NCI-H2227 (cell line): ENCODE results near the gene IBA57.
"Not testable (repeated sequence)": the region's sequence is repeated elsewhere in the genome, so short reads cannot be mapped to it uniquely, and the experiment has no call there.

Source experiments
- DNase-seq: peaks from one replicate; lab custom pipeline; 2025; ENCODE audit not compliant: unreplicated experiment; lab: John Stamatoyannopoulos, UW

The IBA57 gene

DNA sequence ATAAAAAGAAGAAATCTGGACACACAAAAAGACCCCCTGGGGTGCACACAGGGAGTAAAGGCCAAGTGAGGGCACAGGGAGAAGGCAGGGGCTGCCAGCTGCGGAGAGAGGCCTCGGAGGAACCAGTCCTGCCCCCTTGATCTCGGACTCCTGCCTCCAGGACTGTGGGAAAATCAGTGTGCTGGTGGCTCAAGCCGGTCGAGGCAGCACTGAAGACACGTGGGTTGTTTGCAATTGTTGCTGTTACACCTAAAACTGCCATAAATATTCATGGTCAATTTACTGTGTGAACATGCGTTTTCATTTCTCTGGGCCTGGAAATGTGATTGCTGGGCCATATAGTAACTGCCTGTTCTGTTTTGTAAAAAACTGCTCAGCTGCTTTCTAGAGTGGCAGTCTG, 18.5 kb downstream of the IBA57 start:
- no peak for DNase-seq

- DNase-seq = no peak
Observed at GRCh38 chr1:228185641-228185965, 20.0 kb downstream of the IBA57 start.

DNA sequence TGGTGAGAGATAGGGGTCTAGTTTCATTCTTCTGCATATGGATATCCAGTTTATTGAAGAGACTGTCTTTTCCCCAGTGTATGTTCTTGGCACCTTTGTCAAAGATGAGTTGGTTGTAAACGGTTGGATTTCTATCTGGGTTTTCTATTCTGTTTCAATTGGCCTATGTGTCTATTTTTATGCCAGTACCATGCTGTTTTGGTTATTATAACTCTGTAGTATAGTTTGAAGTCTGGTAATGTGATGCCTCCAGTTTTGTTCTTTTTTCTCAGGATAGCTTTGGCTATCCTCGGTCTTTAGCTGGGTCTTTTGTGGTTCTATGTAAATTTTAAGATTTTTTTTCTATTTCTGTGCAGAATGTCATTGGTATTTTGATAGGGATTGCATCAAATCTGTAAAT, 22.6 kb downstream of the IBA57 start:
- DNase-seq = not testable (repeated sequence)

DNA sequence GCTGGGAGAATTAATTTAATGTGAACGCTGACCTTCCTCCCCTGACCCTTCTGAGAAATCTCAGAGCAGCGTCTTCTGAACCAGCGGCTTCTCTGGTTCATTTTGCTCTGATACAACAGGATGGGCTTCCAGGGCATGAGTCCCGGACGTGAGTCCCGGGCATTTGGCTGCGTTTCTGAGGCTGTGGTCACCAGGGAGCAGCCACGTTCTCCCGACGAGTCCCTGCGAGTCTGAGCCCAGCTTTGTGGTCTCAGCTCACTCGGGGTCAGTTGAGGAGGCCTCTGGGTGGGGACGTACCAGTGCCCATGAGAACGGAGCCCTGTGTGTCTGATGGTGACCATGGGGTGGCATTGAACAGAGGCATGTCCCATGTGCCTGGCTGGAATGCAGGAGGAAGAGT, 24.6 kb downstream of the IBA57 start:
- DNase-seq = no peak

DNA sequence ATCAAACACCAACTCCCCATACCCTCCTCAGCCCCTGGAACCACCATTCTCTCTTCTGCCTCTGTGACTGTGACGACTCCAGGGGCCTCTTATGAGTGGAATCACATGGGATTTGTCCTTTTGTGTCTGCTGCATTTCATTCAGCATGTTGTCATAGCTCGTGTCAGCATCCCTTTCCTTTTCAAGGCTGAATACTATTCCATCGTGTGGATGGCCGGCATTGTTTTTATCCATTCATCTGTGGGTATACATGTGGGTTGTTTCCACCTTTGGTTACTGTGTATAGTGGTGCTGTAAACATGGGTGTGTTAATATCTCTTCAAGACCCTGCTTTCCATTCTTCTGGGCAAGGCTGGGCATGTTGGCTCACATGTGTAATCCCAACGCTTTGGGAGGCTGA, 25.2 kb downstream of the IBA57 start:
- DNase-seq = no peak

- no peak for DNase-seq
Observed at GRCh38 chr1:228194436-228194835, 28.8 kb downstream of the IBA57 start.

- DNase-seq = no peak
Observed at GRCh38 chr1:228194921-228195812, 29.6 kb downstream of the IBA57 start.

- DNase-seq = no peak
Observed at GRCh38 chr1:228197555-228198147, 32.0 kb downstream of the IBA57 start.

DNA sequence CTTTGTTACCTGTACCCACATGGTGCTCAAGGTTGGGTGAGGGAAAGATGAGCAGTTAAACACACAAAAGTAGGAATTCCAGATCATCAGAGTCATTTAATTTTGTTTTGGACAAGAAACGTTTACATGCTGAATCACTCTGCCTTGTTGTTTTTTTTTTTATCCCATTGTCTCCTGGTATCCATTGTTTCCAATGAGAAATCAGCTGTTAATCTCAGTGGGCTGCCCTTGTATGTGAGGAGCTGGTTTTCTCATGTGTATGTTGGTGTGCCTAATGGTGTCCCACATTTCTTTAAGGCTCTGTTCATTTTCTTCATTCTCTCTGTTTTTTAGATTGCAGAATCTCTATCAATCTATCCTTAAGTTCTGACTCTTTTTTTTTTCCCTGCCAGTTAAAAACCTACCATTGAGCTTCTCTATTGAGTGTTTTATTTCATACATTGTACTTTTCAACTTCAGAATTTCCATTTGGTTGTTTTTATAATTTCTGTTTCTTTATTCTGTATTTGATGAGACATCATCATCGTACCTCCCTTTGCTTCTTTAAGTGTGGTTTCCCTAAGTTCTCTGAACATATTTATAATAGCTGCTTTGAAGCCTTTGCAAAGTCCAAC, 33.5 kb downstream of the IBA57 start:
- DNase-seq = no peak

GRCh38 chr1:228204958-228205357, 39.4 kb downstream of the IBA57 start:
- DNase-seq = no peak

- peak; percentile 36 for DNase-seq
Observed at GRCh38 chr1:228205526-228206436, 40.2 kb downstream of the IBA57 start.

DNA sequence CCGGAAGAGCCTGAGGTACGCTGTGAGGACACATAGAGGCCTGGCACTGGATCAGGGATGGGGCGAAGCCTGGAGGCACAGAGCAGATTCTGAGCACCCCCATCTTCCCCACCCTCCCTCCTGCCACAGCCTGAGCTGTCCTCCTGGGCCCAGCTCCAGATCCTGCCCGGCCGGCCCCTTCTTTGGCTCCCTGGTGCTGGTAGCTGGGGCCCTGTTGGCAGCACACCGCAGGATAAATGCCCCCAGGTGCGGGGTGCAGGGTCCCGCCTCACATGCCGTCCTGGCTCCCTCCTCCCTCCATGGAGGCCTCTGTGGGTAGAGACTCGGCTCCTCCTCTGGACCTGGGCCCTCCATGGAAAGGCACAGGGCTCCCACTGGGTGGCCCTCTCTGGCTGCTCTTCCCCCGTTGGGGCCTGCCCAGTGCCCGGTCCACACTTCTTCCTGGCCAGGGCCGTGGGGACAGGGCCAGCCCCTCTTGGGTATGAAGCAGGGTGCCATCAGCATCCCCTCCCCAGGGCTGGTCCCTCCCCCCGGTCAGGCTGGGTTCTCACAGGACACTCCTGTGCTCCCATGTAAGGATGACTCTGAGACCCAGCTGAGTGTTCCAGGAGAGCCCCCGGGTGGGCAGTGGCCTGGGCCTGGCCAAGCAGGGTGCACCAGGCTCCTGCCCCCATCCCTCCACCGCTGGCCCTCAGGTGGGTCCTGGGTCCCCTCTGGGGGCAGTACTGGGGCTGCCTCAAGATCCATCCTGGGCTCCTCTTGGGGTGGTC, 41.2 kb downstream of the IBA57 start:
- no peak for DNase-seq

DNA sequence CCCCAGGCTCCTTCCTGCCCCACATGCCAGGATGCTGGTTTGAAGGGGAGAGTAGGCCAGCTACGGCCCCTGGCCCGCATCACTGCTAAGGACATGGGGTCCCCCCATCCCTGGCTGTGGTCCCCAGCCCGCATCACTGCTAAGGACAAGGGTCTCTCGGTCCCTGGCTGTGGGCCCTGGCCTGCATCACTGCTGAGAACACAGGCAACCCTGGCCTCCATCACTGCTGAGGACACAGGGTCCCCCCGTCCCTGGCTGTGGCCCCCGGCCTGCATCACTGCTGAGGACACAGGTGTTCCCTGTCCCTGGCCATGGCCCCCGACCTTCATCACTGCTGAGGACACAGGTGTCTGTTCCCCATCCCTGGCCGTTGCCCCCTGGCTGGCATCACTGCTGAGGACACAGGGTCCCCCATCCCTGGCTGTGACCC, 41.8 kb downstream of the IBA57 start:
- DNase-seq = no peak

GRCh38 chr1:228207851-228208821, 42.5 kb downstream of the IBA57 start, which contains the start of gene OBSCN:
TSS of gene OBSCN (plus strand) at chr1:228208044. CDS start at chr1:228211784, 3,740 bp downstream.
- DNase-seq = no peak

GRCh38 chr1:228208831-228209551, 43.4 kb downstream of the IBA57 start:
- no peak for DNase-seq

DNA sequence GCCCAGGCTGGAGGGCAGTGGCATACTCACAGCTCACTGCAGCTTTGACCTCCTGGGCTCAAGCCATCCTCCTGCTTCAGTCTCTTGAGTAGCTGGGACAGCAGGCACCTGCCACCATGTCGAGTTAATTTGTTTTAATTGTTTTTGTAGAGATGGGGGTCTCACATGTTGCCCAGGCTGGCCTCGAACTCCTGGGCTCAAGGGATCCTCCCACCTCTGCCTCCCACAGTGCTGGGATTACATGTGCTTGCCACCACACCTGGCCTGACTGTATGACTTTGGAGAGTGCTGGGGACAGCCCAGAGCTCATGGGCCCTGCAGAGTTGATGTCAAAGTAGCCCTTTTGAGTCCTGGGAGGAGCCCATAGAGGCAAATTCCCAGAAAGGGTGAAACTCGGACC, 44.1 kb downstream of the IBA57 start:
- no peak for DNase-seq

- DNase-seq = no peak
Observed at GRCh38 chr1:228210076-228210651, 44.6 kb downstream of the IBA57 start.
